Stimulated activated CD8-positive, alpha-beta memory T cell treated with anti-CD3 and anti-CD28 coated beads, Interleukin-4, amount 100 ng/mL, for 48 hours (primary cell): ENCODE data around the gene ST6GALNAC2.
"Not testable (repeated sequence)": the region's sequence is repeated elsewhere in the genome, so short reads cannot be mapped to it uniquely, and the experiment has no call there.

Experiments
- DNase-seq: peaks from one replicate; pipeline ENCODE4 v3.0.0-alpha.2; 2020

Gene ST6GALNAC2

DNA sequence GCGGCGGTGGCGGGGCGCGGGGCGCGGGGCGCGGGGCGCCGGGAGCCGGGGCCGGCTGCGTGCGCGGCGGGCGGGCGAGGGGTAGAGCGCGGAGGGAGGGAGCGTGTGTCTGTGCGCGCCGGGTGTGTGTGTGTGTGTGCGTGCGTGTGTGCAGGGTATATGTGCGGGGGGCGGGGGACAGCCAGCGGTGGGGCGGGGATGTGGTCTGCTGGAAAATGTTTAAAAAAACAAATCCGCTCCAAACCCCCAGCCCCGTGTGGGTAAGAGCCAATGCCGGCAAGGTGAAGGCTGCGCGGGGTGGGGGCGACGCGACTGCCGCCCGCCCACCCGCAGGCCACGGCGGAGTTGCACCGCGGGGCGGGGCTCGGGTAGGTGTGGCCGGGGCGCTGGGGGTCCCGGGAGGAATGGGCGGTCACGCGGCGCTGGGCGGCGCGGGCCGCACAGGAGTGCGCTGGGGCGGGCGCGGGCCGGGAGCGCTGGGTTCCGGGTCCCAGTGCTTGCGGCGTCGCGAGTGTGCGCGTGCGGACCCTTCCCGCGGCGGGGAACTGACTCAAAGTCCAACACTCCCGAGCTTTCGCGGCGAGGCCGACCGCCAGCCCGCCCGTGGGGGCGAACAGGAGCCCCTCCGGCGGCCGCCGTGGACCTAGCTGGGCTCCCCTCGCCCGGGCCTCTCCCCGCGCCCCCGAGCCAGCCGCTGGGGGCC is 47.9 kb downstream of the ST6GALNAC2 start, which contains the start of gene CYGB:
CYGB (minus strand) TSS at position 132 of the 703 bp plus-strand sequence. CDS start 167 bp downstream, outside the sequence.
- DNase-seq = no peak

DNA sequence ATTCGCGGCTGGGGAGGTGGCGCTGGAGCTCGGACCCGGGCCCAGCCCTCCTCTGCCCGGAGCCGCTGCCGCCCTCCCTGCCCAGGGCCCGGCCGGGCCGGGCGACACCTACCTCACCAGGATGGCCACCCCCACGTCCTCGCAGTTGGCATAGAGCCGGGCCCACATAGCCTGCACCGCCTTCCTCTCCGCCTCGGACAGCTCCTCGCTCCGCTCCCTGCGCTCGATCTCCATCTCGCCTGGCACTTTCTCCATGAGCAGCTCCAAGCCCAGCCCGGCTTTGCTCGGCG is 48.4 kb downstream of the ST6GALNAC2 start:
- no peak for DNase-seq

DNA sequence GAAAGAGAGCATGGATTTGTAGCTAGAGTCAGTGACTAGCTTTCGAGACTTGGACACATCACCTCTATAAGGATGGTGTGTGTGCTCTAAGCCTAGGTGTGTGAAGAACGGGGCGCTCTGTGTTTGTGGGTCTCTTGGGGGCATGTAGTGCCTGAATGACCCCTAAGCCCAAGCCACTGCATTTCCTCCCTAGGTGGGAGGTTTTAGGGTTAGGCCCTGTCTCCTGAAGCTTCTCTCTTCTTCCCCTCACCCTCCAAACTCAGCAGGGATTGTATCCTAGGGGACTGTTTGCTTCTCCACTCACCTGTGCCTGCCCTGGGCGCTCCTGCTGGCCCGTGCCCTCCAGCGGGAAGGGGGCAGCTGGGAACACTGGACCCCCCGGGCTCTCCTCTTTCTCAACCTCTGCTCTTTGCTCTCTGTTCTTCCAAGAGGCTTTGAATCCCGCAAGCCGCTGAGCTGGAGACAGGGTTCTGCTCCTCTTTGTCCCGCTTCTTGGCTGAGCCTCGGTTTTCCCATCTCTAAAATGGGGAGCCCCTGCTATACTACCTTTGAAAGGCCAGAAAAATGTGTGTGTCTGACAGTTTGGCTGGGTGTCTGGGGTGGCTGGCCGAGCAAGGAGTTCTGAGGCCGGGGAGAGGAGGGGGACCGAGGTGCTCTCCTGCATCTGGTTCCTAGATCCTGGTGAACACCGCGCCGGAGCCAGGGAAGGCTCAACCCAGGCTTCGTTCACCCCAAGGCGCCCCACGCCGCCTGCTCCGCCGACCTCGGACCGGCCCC is 49.0 kb downstream of the ST6GALNAC2 start:
- no peak for DNase-seq

DNA sequence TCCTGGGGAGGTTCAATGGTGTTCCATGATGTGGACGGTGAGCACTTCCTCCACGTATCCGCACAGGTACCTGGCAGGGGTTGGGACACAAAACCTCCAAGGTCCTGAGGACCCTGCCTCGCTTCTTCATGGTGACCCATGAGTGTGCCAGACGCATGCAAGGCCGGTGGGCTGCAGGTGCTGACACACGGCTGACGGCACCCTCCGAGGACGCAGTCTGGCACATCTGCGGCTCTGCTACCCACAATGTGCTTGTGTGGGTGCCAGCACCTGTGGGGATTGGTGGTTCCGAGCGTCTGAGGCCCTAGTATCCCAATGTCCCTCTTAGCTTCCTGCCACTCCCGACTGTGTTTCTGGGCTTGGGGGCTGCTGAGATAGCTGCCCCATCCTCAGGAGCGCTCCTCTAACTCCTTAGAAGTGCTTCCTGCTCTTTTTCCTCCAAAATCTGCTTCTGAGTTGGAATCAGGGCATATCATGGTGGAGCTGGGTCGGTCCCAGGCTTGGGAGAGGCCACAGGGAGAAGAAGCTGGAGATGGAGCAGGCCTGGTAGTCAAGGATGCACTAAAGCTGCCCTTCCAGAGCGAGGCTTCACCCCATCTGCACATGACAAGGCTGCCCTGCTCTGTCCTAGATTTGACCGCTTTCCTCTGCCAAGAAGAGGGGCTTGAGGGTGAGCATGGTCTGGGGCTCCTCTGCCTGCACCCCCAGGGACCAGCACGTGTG is 49.7 kb downstream of the ST6GALNAC2 start:
- DNase-seq = no peak

DNA sequence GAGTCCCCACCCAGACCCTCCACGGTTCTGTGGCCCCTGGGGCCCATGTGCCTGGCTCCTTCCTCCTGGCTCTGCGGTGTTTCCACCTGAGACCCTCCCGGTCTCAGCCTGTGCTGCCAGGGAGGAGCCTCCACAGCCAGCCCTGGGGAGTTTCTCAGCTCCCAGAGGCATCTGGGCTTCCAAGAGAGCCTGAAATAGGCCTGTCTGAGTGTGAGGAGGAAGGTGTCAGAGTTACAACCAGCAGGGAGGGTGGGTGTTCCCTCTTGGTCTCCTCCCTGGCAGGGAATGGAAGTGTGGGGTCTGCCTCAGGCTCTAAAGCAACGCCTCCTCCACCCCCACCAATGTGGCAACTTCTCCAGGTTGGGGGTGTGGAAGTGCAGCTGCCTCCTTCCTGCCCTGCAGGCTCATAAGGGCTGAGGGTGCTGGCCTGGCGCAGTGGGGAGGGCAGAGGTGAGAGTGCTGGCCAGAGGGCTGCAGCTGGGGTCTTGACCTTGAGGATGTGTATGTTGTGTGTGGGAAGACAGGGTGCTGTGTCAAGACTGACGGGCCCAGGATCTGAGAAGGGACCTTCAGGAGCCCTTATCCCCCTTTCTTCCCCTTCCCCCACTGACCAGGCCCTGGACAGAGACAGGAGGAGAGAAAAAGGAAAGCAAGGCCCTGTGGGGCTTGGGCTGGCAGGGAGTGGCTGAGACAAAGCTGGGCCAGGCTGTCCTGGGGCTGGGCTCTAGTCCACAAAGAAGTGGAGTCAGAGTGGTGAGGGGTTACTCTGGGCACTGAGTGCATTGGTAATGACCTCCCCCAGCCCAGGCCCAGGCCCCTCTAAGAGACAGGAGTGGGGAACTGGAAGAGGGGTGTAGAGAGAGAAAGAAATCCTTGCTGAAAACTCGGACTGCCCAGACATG is 50.6 kb downstream of the ST6GALNAC2 start:
- DNase-seq = no peak

DNA sequence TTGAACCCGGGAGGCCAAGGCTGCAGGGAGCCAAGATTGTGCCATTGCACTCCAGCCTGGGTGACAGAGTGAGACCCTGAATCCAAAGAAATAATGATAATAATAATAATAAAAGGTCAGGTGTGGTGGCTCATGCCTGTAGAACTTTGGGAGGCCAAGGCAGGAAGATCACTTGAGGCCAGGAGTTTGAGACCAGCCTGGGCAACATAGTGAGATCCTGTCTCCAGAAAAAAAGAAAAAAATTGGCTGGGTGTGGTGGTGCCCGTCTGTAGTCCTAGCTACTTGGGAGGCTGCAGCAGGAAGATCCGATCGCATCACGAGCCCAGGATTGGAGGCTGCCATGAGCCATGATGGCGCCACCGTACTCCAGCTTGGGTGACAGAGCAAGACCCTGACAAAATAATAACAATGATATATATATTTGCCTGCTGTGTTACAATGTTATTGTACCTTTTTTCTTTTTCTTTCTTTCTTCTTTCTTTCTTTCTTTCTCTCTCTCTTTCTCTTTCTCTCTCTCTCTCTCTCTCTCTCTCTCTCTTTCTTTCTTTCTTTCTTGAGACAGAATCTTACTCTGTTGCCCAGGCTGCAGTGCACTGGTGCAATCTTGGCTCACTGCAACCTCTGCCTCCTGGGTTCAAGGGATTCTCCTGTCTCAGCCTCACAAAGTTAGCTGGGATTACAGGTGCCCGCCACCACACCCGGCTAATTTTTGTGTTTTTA is 51.9 kb downstream of the ST6GALNAC2 start:
- DNase-seq = not testable (repeated sequence)

DNA sequence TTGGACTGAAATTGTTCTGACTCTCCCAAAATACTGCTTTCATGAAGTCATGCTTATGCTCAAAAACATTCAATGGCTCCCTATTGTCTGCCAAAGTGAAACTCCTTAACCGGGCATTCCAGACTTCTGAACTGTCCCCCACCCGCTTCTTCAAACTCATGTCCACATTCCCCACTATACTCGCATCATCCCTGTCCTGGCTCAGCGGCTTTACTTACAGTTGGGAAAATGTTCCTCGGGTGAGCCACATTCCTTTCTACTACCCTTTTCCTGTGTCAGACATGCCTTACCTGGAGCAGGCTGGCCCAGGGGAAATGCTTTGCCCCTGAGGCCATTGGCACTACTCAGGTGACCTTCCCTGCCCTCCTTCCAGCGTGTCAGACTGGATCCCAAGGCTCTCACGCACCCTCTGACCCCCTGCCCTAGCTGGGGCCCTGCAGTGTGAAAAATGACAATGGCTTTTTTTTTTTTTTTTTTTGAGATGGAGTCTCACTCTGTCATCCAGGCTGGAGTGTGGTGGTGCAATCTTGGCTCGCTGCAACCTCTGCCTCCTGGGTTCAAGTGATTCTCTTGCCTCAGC is 53.5 kb downstream of the ST6GALNAC2 start:
- no peak for DNase-seq

DNA sequence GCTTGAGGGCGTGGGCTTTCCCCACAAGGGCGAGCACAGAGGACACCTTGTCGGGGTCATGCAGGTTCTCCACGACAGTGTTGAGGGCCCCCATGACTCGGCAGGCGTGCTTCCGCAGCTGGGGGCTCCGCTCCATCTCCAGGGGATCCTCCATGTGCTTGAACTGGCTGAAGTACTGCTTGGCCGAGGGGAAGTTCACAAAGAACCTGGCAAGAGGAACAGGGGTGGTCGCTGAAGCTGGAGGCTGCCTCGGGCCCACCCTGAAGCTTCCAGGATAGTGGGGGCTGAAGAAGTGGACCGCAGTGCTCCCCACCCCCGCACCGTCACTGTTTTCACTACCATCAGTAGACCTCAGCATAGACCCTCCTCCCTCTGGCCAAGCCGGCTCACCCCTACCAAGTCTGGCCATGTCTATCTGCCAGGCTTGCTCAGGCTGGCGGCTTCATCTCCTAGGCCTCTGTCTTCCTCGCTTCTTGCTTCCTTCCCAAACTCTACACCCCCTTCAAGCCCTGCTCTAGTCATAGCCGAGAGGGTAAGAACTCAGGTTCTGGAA is 54.1 kb downstream of the ST6GALNAC2 start:
- no peak for DNase-seq

DNA sequence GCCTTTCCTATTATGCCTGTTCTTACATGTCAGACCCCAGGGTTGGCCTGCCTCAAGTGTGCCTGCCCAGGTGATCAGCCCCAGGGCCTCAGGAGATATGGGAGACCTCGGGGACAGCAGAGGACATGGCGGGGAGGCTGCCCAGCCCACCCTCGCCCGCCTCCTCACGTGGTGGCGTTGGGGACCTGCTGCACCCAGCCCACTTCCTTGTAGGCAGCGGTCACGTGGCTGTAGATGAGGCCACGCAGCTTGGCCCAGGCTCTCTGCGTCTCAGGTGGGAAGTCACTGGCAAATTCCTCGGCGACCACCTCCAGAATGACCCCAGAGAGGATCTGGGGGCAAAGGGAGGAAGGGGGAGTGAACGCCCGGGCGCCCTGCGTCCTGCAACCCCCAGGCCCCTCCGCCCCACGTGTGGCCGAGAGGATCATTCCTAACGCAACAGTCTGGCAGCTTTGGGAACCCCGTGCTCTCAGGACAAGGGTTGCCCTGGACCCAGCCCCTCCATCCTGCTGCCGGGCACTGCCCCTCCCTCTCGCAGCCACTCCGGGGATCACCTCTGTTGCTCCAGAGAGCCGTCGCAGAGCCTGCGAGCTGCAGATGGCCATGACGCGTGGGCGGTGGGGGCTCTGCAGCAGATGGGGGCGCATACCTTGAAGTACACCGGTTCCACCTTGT is 54.7 kb downstream of the ST6GALNAC2 start:
- no peak for DNase-seq

DNA sequence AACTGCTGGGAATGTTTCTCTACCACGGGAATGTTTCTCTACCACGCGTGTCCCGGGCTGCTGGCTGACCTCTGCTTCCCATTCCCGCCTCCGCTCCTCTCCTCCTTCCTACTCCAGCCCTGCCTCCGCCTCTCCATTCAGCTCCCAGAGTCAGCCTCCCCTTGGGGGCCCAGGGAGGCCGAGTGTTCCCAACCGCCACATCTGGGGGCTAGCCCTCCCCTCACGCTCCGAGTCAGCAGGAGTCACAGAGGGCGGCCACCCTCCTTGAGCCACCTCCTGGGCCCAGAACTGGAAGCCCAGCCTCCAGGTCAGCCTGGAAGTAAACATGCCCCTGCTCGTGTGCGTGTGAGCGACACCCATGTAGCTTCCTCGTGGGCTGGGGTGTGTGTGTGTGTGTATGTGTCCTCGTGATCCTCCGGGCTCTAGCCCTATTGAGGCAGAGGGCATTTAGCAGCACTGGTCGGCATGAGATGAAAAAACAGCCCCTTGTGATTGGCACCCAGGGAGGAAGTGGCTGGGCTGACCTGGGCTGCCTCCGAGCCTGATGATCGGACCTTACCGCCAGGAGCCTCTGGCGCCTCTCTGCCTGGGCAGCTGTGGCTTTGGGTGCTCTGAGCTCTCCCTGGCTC is 55.5 kb downstream of the ST6GALNAC2 start:
- DNase-seq = no peak

DNA sequence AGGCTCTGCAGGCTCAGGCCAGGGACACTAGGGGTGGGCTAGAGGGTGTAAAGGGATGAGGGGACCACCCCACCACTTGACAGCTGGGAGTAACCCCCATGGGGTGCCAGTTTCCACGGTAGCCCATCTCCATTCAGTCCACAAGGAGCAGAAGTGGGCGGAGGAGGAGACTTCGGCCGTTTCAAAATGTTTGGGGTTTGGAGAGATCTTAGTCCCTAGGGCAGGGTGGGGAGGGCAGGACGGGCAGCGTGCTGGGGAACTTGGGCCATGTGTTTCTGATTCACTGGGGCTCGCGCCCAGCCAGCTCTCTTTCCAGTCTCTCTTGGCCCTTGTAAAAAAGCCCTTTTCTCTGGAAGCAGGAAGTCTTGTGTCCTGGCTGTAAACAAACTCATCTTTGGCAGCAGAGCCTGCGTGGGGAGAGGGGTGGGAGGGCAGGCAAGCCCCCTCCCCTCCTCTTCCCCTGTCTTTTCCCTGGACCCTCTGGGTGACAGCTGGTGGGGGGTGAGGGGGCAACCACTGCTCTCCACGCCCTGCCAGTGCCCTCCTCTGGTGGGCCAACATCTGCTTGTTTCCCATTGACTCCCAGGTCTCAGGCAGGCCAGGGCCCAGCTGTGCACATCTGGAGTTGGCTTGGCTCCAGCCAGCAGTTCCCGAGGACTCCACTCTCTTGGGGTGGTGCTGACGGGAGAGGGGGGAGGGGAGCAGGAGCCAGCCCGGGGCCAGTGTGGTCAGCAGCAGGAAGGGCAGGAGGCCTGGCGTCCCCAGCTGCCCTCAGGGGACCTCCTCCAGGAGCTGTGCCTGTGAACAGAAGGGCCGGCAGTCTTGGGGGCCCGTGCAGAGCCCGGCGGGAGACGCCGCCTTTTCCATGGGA is 56.2 kb downstream of the ST6GALNAC2 start:
- DNase-seq = no peak

DNA sequence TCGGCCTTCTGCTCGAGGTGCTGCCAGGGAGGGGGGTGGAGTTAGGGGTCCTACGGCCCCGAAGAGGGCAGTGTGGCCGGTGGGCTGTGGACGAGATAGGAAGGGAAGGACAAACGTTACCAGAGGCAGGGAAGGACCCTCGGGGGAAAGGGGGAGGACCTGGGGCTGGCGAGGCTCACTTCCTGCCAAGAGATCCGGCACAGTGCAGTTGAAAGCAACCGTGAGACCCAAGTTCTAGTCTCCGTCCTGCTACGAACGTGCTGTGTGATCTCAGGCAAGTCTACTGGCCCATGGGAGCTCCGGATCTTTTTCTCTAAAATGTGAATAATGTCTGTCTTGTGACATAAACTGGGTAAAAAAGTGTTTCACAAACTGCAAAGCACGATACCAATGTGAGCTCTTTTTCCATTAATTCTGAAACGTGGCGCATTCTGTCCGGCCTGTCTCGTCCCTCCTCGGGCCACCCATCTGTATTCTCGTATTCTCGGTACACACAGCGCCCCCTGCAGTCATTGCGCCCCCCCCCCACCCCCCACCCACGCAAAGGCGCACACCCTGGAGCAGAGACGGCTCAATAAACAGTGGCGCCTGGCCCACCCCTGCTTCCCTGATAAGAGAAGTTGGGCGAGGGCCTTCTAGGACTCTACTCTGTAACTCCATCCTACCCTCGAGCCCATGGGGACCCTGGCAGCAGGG is 57.0 kb downstream of the ST6GALNAC2 start:
- no peak for DNase-seq

DNA sequence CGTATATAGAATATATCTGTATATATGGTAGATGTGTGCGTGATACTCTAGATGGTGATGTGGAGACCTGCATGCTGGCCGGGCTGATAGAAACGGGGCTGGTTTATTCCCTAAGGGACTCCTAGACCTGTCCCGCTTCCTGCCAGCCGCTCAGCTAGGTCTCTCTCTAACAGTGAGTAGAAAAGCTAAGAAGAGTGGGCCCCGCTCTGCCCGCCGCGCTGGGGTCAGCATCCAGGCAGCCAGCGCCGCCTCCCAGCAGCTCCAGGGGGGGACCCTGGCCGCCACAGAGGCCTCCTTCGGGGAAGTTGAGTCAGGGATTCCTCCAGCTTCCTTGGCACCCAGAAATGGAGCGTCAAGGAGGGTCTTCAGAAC is 57.5 kb downstream of the ST6GALNAC2 start:
- no peak for DNase-seq

DNA sequence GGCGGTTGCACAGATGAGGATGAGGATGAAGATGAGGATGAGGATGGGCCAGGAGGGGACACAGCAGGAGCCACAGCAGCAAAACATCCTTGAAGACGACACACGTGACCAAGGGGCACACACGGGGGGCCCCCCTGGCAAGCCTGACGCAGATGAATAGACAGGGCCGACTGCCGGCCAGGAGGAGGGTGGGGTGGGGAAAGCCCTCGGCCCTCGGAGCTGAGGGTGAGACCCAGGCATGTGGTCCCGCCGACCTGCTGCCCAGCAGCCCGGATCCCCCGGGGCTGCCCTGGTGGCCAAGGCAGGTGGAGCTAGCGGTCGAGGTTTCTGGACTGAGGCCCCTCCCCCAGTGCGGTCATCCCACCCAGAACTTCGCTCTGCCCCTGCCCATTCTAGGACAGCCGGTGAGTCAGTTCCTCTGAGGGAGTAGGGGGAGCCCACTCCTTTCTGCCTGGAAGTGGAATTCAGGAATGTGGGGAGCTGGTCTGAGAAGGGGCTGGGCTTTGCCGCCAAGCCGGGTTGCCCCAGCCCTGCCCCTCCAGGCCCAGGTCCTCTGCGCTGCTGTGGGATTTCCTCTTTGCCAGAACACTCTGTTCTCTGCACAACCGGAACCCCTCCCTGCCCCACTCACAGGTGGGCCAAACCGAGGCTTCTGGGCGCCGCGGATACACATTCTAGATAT is 58.1 kb downstream of the ST6GALNAC2 start:
- DNase-seq = peak; percentile 60

DNA sequence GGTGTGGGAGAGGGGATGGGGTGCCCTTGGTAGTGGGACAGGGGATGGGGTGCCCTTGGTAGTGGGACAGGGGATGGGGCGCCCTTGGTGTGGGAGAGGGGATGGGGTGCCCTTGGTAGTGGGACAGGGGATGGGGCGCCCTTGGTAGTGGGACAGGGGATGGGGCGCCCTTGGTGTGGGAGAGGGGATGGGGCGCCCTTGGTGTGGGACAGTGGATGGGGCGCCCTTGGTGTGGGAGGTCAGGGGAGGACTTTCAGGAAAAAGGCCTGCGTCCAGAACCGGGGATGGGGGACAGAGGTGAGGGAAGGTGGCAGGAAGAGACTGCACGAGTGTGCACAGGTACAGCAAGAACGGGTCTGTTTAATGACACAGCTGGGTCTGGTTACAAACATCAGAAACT is 58.6 kb downstream of the ST6GALNAC2 start:
- not testable (repeated sequence) for DNase-seq

DNA sequence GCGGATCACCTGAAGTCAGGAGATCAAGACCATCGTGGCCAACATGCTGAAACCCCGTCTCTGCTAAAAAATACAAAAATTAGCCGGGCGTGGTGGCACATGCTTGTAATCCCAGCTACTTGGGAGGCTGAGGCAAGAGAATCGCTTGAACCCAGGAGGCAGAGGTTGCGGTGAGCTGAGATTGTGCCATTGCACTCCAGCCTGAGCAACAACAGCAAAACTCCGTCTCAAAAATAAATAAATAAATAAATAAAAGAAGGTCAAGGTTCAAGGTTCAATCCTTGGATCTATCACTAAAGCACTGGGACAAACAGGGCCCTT is 60.2 kb downstream of the ST6GALNAC2 start:
- not testable (repeated sequence) for DNase-seq

DNA sequence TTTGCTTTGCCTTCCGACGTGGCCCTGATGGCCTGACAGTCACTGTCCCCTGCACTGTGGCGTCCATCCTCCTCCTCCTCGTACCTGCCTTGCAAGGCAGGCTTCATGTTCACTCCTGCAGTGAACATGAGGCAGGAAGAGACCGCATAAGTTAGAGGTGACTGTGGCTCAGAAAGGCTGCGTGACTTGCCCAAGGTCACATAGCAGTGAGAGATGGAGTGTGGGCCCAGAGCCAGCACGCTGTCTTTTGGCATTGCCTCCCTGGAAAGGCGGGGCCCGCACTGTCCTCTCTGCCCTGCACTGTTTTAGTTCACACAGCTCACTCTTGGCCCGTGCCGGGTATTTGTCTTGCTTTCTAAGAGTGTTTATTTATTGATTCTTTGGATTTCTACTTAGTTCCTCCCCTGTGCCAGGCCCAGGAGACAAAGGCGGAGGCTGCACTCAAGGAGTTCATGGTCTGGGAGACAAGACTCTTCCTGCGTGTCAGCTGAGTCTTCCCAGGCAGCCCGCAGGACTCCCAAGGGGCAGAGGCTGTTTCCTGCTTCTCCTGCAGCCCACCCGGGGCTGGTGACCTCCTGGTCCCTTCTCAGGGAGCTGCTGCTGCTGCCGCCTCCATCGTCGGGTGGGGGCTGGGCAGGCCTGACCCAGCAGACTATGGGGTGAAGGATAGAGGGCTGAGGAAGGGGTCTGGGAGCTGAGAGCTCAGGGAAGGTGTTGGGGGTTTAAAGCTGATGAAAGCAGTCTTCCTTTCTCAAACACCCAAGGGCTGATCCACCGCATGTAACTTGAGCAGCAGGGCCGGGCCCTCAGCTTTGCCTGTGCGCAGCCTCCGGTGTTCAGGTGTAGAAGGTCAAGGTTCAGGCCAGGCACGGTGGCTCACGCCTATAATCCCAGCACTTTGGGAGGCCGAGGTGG is 60.8 kb downstream of the ST6GALNAC2 start:
- DNase-seq = no peak
